Erythroblast (primary cell): ENCODE measurements around the gene WSB1.
"Not testable (repeated sequence)": the region's sequence is repeated elsewhere in the genome, so short reads cannot be mapped to it uniquely, and the experiment has no call there.

Source experiments
- DNase-seq, 2 experiments: peaks; one replicate each; lab custom pipeline; 2025; lab: John Stamatoyannopoulos, UW
- GATA1 ChIP-seq: IDR thresholded peaks from 2 replicates; pipeline ENCODE4 v1.6.1; 2011; ENCODE audit warnings: low read depth, mild to moderate bottlenecking, control low read depth, low read length, moderate library complexity
- POLR2A ChIP-seq: IDR thresholded peaks from 2 replicates; pipeline ENCODE4 v1.6.1; 2011; ENCODE audit warnings: mild to moderate bottlenecking, low read length

WSB1 gene

GRCh38 chr17:27264068-27264812, 29.7 kb upstream of the WSB1 start:
- no peak for DNase-seq
- no peak for TF ChIP-seq GATA1
- no peak for TF ChIP-seq POLR2A

GRCh38 chr17:27265333-27265732, 28.6 kb upstream of the WSB1 start:
- DNase-seq = no peak
- TF ChIP-seq POLR2A (no peak), GATA1 (no peak)

- DNase-seq = no peak
- TF ChIP-seq POLR2A (no peak), GATA1 (no peak)
These were observed 27.7 kb upstream of the WSB1 start for GRCh38 chr17:27266228-27266627.

GRCh38 chr17:27268394-27269085, 25.4 kb upstream of the WSB1 start:
- DNase-seq = no peak
- TF ChIP-seq POLR2A (no peak), GATA1 (no peak)

GRCh38 chr17:27269201-27269600, 24.7 kb upstream of the WSB1 start:
- no peak for DNase-seq
- TF ChIP-seq POLR2A (no peak), GATA1 (no peak)

- TF ChIP-seq POLR2A = no peak
- TF ChIP-seq GATA1 = no peak
- no peak for DNase-seq
These were observed 23.9 kb upstream of the WSB1 start for GRCh38 chr17:27269974-27270373.

GRCh38 chr17:27276653-27277156, 17.2 kb upstream of the WSB1 start:
- TF ChIP-seq GATA1 (no peak), POLR2A (no peak)
- DNase-seq = no peak

GRCh38 chr17:27279132-27279531, 14.8 kb upstream of the WSB1 start:
- DNase-seq = not testable (repeated sequence)

GRCh38 chr17:27280527-27280926, 13.4 kb upstream of the WSB1 start:
- DNase-seq = no peak
- TF ChIP-seq GATA1 (no peak), POLR2A (no peak)

GRCh38 chr17:27281438-27281837, 12.5 kb upstream of the WSB1 start:
- no peak for TF ChIP-seq POLR2A
- TF ChIP-seq GATA1 = no peak
- DNase-seq = no peak

GRCh38 chr17:27282054-27282551, 11.8 kb upstream of the WSB1 start:
- DNase-seq = no peak
- TF ChIP-seq GATA1 (no peak), POLR2A (no peak)

- DNase-seq = no peak
- TF ChIP-seq POLR2A = no peak
These were observed 10.9 kb upstream of the WSB1 start for GRCh38 chr17:27283060-27283459.

- TF ChIP-seq POLR2A (no peak), GATA1 (no peak)
These were observed 10.2 kb upstream of the WSB1 start for GRCh38 chr17:27283751-27284150.

GRCh38 chr17:27284811-27285415, 9.0 kb upstream of the WSB1 start:
- no peak for DNase-seq
- no peak for TF ChIP-seq GATA1
- TF ChIP-seq POLR2A = no peak

More at GRCh38 chr17:27283751-27284150, 10.2 kb upstream of the WSB1 start:
- DNase-seq = no peak

GRCh38 chr17:27285516-27285915, 8.4 kb upstream of the WSB1 start:
- TF ChIP-seq POLR2A = no peak
- no peak for TF ChIP-seq GATA1
- DNase-seq = no peak

- TF ChIP-seq GATA1 = no peak
- TF ChIP-seq POLR2A = no peak
- DNase-seq = no peak
These were observed 5.7 kb upstream of the WSB1 start for GRCh38 chr17:27288183-27288582.
